Pancreas (tissue), 10 donors: ENCODE measurements around the gene HADHA. TPM values are rescaled to one million over a fixed set of nuclear protein-coding genes. Genes with fewer than 3 reads are reported as not detected.

Experiments used
- ATAC-seq, 4 donors: fragments of 200-7000 bp; cut with Tn5 transposase; one replicate each; pipeline versions ENCODE4 v1.8.0 to v1.9.1; 2020; ENCODE audit warnings: mild to moderate bottlenecking in 4 of 4, moderate library complexity in 4 of 4
- DNase-seq, 6 donors: peaks; one replicate each; pipeline ENCODE4 v3.0.0-alpha.2; 2020
- FAIRE-seq: peaks from 2 replicates; lab custom pipeline; 2012; peaks lifted over from hg19 to GRCh38; lab: Jason Lieb, UNC
- H3K27ac ChIP-seq, 4 donors: fragments of 200-600 bp; sonication (generic); 1 replicate in 3 of 4; 2 replicates in 1 of 4; pipeline versions ENCODE4 v1.5.0 to v1.8.0; 2020
- H3K27me3 ChIP-seq, 4 donors: fragments of 200-600 bp; one replicate each; pipeline ENCODE4 v1.8.0; 2021
- H3K36me3 ChIP-seq, 3 donors: fragments of 200-600 bp; sonication (generic) in 1 of 3; one replicate each; pipeline versions ENCODE4 v1.5.0 to v1.8.0; 2020 to 2021
- H3K4me1 ChIP-seq, 3 donors: fragments of 200-600 bp; one replicate each; pipeline ENCODE4 v1.8.0; 2021
- H3K4me3 ChIP-seq, 4 donors: fragments of 200-600 bp; sonication (generic) in 2 of 4; one replicate each; pipeline versions ENCODE4 v1.5.0 to v1.8.0; 2020 to 2021
- H3K9me3 ChIP-seq, 4 donors: fragments of 200-600 bp; one replicate each; pipeline ENCODE4 v1.8.0; 2021
- CTCF ChIP-seq, 4 donors: fragments of 200-600 bp; sonication (generic) in 3 of 4; IDR thresholded peaks; one replicate each; pipeline versions ENCODE4 v1.5.0 to v1.8.0; 2021; ENCODE audit warnings: antibody characterized with exemption in 4 of 4
- WGBS, 2 donors: extraction: QIAGEN DNeasy Blood & Tissue Kit; methylation state at CpG; one replicate each; pipeline ENCODE4 v1.1.7; 2013; 5-methylcytosine and 5-hydroxymethylcytosine counted together
- intact Hi-C, 3 donors: fragments of 100-400 bp; cut with DNase I; formaldehyde crosslinking; loops; one replicate each; pipeline versions ENCODE4 v1.11.1 to v1.14.2; 2022
- polyA plus RNA-seq, 2 donors: library from polyadenylated mRNA; stranded (reverse); fragments of 200-250 nt; gene quantifications; one replicate each; pipeline ENCODE4 v1.2.3, GENCODE V29; 2013
- total RNA-seq, 6 donors: library from RNA; stranded (reverse); fragmentation: NEBNext Ultra II Directional in 4 of 6; extraction: Animal tissue kit (Norgen Biotek cat#: 25700) in 4 of 6; gene quantifications; one replicate each; pipeline versions ENCODE4 v1.2.1 to v1.2.4, GENCODE V29; 2021 to 2023
- donor health status: healthy with polysubstance abuse.
- donor health status: DM: no; HTN: no; CAD: no; lungs with moderate emphysema.
- donor health status: DM: no; HTN: no; CAD: no.
- donor health status: control.
- donor health status: control.
- donor health status: Bipolar disorder and iron deficiency.
- donor health status: DM: yes; HTN: yes; CAD: no.
- donor health status: DM: no; HTN: no; CAD: no.
- donor health status: DM: no; HTN: no; CAD: no.
- donor health status: DM: yes; HTN: yes; CAD: no.

The HADHA gene
- total and polyA plus RNA-seq, 8 donors = 32.1 to 89.6 (median 67.6) TPM

GRCh38 chr2:26164231-26164630, 80.2 kb downstream of the HADHA start:
- Histone ChIP-seq H3K27ac (no peak overlapping the region), H3K36me3 (no peaks in the 10 kb centered on the region), H3K9me3 (no peaks in the 10 kb centered on the region), H3K4me1 (no peaks in the 10 kb centered on the region), H3K4me3 (no peak overlapping the region), H3K27me3 (no peaks in the 10 kb centered on the region)
- FAIRE-seq (no peak), DNase-seq (no peak), ATAC-seq (no peak)
- WGBS, 2 donors = 19 to 27% methylated on average over 1 of the region's 1 CpG
- intact Hi-C loops = no loop called here
- no peak for TF ChIP-seq CTCF (IDR thresholded peaks at IDR 0.05)

GRCh38 chr2:26162963-26163362, 81.5 kb downstream of the HADHA start:
- Histone ChIP-seq H3K36me3 (no peaks in the 10 kb centered on the region), H3K4me3 (no peak overlapping the region), H3K27me3 (no peaks in the 10 kb centered on the region), H3K9me3 (no peaks in the 10 kb centered on the region), H3K27ac (no peak overlapping the region), H3K4me1 (no peaks in the 10 kb centered on the region)
- ATAC-seq (no peak), DNase-seq (no peak), FAIRE-seq (no peak)
- intact Hi-C loops = no loop called here
- no peak for TF ChIP-seq CTCF (IDR thresholded peaks at IDR 0.05)
- 88% methylated on average over 10 of the region's 10 CpGs for WGBS, 2 donors

- DNase-seq = no peak
- no peak for TF ChIP-seq CTCF (IDR thresholded peaks at IDR 0.05)
- Histone ChIP-seq H3K4me3 (no peak overlapping the region), H3K4me1 (no peaks in the 10 kb centered on the region), H3K27ac (no peak overlapping the region), H3K27me3 (no peaks in the 10 kb centered on the region), H3K36me3 (no peaks in the 10 kb centered on the region), H3K9me3 (no peaks in the 10 kb centered on the region)
- FAIRE-seq = no peak
- no peak for ATAC-seq
- WGBS, 2 donors = 87 to 89% methylated on average over 7 of the region's 7 CpGs
- intact Hi-C loops = no loop called here
These were observed 82.5 kb downstream of the HADHA start for GRCh38 chr2:26161926-26162325.

GRCh38 chr2:26157580-26157979, 86.9 kb downstream of the HADHA start:
- H3K4me1 ChIP-seq = no peaks in the 10 kb centered on the region
- no peak overlapping the region for H3K27ac ChIP-seq
- no peak for TF ChIP-seq CTCF (IDR thresholded peaks at IDR 0.05)
- DNase-seq = no peak
- H3K27me3 ChIP-seq = no peaks in the 10 kb centered on the region
- H3K9me3 ChIP-seq = no peaks in the 10 kb centered on the region
- WGBS, 2 donors = 92 to 93% methylated on average over 5 of the region's 5 CpGs
- no peak for ATAC-seq
- H3K4me3 ChIP-seq = no peak overlapping the region
- intact Hi-C loops = no loop called here
- no peak for FAIRE-seq
- H3K36me3 ChIP-seq = no peaks in the 10 kb centered on the region

- H3K27me3 ChIP-seq = no peaks in the 10 kb centered on the region
- no peak for ATAC-seq
- intact Hi-C loops = no loop called here
- no peak overlapping the region for H3K27ac ChIP-seq
- H3K4me3 ChIP-seq = no peak overlapping the region
- no peaks in the 10 kb centered on the region for H3K36me3 ChIP-seq
- TF ChIP-seq CTCF (IDR thresholded peaks at IDR 0.05) = no peak
- no peak for FAIRE-seq
- WGBS, 2 donors = 71 to 73% methylated on average over 12 of the region's 12 CpGs
- no peaks in the 10 kb centered on the region for H3K9me3 ChIP-seq
- no peaks in the 10 kb centered on the region for H3K4me1 ChIP-seq
- no peak for DNase-seq
These were observed 94.2 kb downstream of the HADHA start for GRCh38 chr2:26150243-26150642.
